A549 treated with AZD2906 at 1 μM for 4 hours (cell line): ENCODE data around the gene ANKRD28. TPM values are rescaled to one million over a fixed set of nuclear protein-coding genes. Genes with fewer than 3 reads are reported as not detected.

Source experiments
- total RNA-seq: library from RNA; stranded (reverse); fragments of 200-300 nt; extraction: Qiagen RNA extraction; gene quantifications from 5 replicates; pipeline ENCODE4 v1.2.3, GENCODE V29; 2022

Gene ANKRD28
- 36.5 to 69.2 TPM (median 46.3 TPM) in 5 replicates for total RNA-seq

GRCh38 chr3:15797642-15798303, at the start of gene ANKRD28:
TSS of gene ANKRD28 (minus strand) at chr3:15797979. CDS start at chr3:15796521, 1,458 bp downstream.

Other genes with a start within 250 kb of the ANKRD28 start
- 23.1 to 31.0 TPM (median 24.2 TPM) in 5 replicates for gene HACL1, start 196.4 kb downstream of the ANKRD28 start, total RNA-seq
- 15.4 to 19.3 TPM (median 16.8 TPM) in 5 replicates for gene BTD, start 196.2 kb downstream of the ANKRD28 start, total RNA-seq